GM18858 (cell line): ENCODE results near the gene MREG.

Source experiments
- ATAC-seq: cut with Tn5 transposase; IDR thresholded peaks from one replicate; pipeline ENCODE4 v1.9.1; 2021; ENCODE audit not compliant: unreplicated experiment

Gene MREG

GRCh38 chr2:215898363-215898762 lies 115.0 kb downstream of the MREG start:
- no peak for ATAC-seq

GRCh38 chr2:215896921-215897320 lies 116.4 kb downstream of the MREG start:
- ATAC-seq = no peak

DNA sequence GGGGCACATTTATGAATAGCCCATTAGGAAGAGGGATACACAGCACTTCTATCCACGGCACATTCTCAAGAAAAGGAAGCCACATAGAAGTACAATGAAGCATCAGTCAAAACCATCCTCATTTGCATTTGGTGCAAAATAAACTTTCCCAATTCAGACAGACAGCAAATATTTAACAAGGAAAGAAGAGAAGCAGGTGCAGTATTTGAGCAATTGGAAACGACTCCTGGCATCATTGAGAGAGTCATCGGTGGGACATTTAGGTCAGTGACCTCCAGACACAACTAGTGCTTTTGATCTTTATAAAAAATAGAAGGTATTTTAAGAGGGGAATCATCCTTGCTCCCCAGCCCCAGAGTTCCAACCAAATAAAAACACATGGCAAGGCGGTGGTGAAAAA lies 118.0 kb downstream of the MREG start:
- no peak for ATAC-seq
